B cell (primary cell): ENCODE results near the gene RRP1.

Experiments used
- EZH2 ChIP-seq: IDR thresholded peaks from 2 replicates; pipeline ENCODE4 v1.6.1; 2012; ENCODE audit warnings: borderline replicate concordance, low read depth, mild to moderate bottlenecking, moderate library complexity, low read length; ENCODE audit not compliant: insufficient read depth, poor library complexity, severe bottlenecking
- TF ChIP-seq, protein P1 (sequence below): fragments of 200-600 bp; IDR thresholded peaks from one replicate; pipeline ENCODE4 v1.8.0; 2022; ENCODE audit warnings: antibody characterized with exemption, mild to moderate bottlenecking

DNA sequence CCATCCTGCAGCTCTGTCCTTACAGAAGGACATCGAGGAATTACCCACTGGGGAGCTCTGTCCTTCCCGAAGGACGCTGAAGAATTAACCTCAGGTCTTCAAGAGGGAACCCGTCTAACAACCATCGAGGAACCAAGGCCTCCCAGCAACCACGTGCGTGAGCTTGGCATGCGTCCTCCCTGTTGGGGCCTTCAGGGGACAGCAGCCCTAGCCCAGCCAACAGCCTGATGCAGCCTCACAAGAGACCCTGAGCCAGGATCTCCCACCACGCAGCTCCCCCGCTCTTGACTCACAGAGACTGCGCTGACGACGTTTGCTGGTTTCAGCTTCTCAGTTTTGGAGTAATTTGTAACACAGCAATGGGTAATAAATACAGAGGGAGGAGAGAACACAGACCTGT lies 56.0 kb downstream of the RRP1 start:
- TF ChIP-seq EZH2: no peak
- TF ChIP-seq, protein P1, sequence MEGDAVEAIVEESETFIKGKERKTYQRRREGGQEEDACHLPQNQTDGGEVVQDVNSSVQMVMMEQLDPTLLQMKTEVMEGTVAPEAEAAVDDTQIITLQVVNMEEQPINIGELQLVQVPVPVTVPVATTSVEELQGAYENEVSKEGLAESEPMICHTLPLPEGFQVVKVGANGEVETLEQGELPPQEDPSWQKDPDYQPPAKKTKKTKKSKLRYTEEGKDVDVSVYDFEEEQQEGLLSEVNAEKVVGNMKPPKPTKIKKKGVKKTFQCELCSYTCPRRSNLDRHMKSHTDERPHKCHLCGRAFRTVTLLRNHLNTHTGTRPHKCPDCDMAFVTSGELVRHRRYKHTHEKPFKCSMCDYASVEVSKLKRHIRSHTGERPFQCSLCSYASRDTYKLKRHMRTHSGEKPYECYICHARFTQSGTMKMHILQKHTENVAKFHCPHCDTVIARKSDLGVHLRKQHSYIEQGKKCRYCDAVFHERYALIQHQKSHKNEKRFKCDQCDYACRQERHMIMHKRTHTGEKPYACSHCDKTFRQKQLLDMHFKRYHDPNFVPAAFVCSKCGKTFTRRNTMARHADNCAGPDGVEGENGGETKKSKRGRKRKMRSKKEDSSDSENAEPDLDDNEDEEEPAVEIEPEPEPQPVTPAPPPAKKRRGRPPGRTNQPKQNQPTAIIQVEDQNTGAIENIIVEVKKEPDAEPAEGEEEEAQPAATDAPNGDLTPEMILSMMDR: no peak
